Activated T-cell treated with anti-CD3 and anti-CD28 coated beads, Interleukin-2, amount 50 U/mL, for 72 hours (primary cell): ENCODE measurements around the gene RCOR3. TPM values are rescaled to one million over a fixed set of nuclear protein-coding genes. Genes with fewer than 3 reads are reported as not detected.
"Not testable (repeated sequence)": the region's sequence is repeated elsewhere in the genome, so short reads cannot be mapped to it uniquely, and the experiment has no call there.

Experiments used
- ATAC-seq, 2 donors: fragments of 150-1000 bp; cut with Tn5 transposase; replicated peaks in 1 of 2; 2 replicates each; pipeline ENCODE4 v1.10.0; 2021; ENCODE audit warnings: moderate library complexity in 2 of 2, mild to moderate bottlenecking in 1 of 2
- DNase-seq, 2 donors: peaks; one replicate each; pipeline ENCODE4 v3.0.0; 2021 to 2022; ENCODE audit warnings: mixed read lengths in 1 of 2
- H3K27ac Mint-ChIP-seq: one replicate; pipeline ENCODE4 v1.8.0; 2022; ENCODE audit warnings: mild to moderate bottlenecking, moderate library complexity, mixed read lengths
- H3K27me3 Mint-ChIP-seq: one replicate; pipeline ENCODE4 v1.8.0; 2022; ENCODE audit warnings: low read depth, mixed read lengths
- H3K36me3 Mint-ChIP-seq, 2 donors: one replicate each; pipeline ENCODE4 v1.8.0; 2022; ENCODE audit warnings: mixed read lengths in 2 of 2, mild to moderate bottlenecking in 1 of 2; ENCODE audit not compliant: insufficient read depth in 2 of 2
- H3K4me1 Mint-ChIP-seq: one replicate; pipeline ENCODE4 v1.8.0; 2022; ENCODE audit warnings: low read depth, mixed read lengths
- H3K4me3 Mint-ChIP-seq, 2 donors: one replicate each; pipeline ENCODE4 v1.8.0; 2022; ENCODE audit warnings: mild to moderate bottlenecking in 2 of 2, mixed read lengths in 2 of 2, moderate library complexity in 2 of 2
- H3K9me3 Mint-ChIP-seq, 2 donors: one replicate each; pipeline ENCODE4 v1.8.0; 2022; ENCODE audit warnings: mixed read lengths in 2 of 2
- total RNA-seq, 2 donors: library from RNA; stranded (reverse); gene quantifications; one replicate each; pipeline ENCODE4 v1.2.3, GENCODE V29; 2022

Gene RCOR3
- total RNA-seq, 2 donors from 2014 or later = 50.2 to 61.0 TPM

- ATAC-seq (no peak), DNase-seq (no peak)
- Mint-ChIP-seq H3K4me3 (no peak overlapping the region), H3K27ac (no peak overlapping the region), H3K36me3 (peaks cover 0 to 2% of the 10 kb centered on the region in 2 donors), H3K4me1 (peaks cover 67% of the 10 kb centered on the region), H3K27me3 (no peaks in the 10 kb centered on the region), H3K9me3 (no peaks in the 10 kb centered on the region)
Observed at GRCh38 chr1:211341999-211342398, 82.8 kb downstream of the RCOR3 start.

- peaks cover 63% of the 10 kb centered on the region for H3K4me1 Mint-ChIP-seq
Observed at GRCh38 chr1:211343607-211344006, 84.4 kb downstream of the RCOR3 start.

GRCh38 chr1:211344152-211344618 lies 85.0 kb downstream of the RCOR3 start:
- Mint-ChIP-seq H3K27ac (peak overlapping the region; percentile 16), H3K36me3 (peaks cover 0 to 2% of the 10 kb centered on the region in 2 donors), H3K9me3 (no peaks in the 10 kb centered on the region), H3K27me3 (no peaks in the 10 kb centered on the region), H3K4me1 (peaks cover 58% of the 10 kb centered on the region), H3K4me3 (peak overlapping the region in 1 of 2 donors; percentile 40)
- DNase-seq = no peak
- peak; percentile 45 to 54 for ATAC-seq

More at GRCh38 chr1:211343607-211344006, 84.4 kb downstream of the RCOR3 start:
- DNase-seq = no peak
- ATAC-seq = peak in 1 of 2 donors; percentile 36
- H3K9me3 Mint-ChIP-seq = no peaks in the 10 kb centered on the region
- H3K36me3 Mint-ChIP-seq = peaks cover 0 to 2% of the 10 kb centered on the region in 2 donors
- peak overlapping the region in 1 of 2 donors; percentile 40 for H3K4me3 Mint-ChIP-seq
- no peaks in the 10 kb centered on the region for H3K27me3 Mint-ChIP-seq
- peak overlapping the region; percentile 16 for H3K27ac Mint-ChIP-seq

- Mint-ChIP-seq H3K36me3 (peaks cover 2 to 7% of the 10 kb centered on the region in 2 donors), H3K9me3 (no peaks in the 10 kb centered on the region), H3K4me3 (no peak overlapping the region), H3K27me3 (no peaks in the 10 kb centered on the region), H3K27ac (no peak overlapping the region), H3K4me1 (peaks cover 60% of the 10 kb centered on the region)
- ATAC-seq = no peak
- DNase-seq = no peak
Observed at GRCh38 chr1:211345719-211346118, 86.6 kb downstream of the RCOR3 start.

- DNase-seq (no peak), ATAC-seq (no peak)
- Mint-ChIP-seq H3K27ac (no peak overlapping the region), H3K4me1 (peaks cover 60% of the 10 kb centered on the region), H3K4me3 (no peak overlapping the region), H3K36me3 (peaks cover 12 to 18% of the 10 kb centered on the region in 2 donors), H3K9me3 (peaks cover 6 to 7% of the 10 kb centered on the region in 2 donors), H3K27me3 (no peaks in the 10 kb centered on the region)
Observed at GRCh38 chr1:211347077-211347844, 88.1 kb downstream of the RCOR3 start.

DNA sequence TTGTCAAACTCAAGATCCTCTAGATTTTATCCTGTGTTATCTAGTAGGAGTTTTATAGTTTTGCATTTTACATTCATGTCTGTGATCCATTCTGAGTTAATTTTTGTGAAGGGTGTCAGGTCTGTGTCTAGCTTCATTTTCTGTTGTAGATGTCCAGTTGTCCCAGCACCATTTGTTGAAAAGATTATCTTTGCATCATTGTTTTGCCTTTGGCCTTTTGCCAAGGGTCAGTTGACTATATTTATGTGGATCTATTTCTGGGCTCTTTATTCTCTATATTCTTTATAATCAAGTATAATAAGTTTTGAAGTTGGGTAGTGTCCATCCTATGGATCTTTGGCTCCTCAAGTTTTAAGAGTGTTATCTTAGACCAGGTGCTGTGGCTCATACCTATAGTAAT lies 89.4 kb downstream of the RCOR3 start:
- Mint-ChIP-seq H3K27ac (peak overlapping the region; percentile 65), H3K4me3 (no peak overlapping the region), H3K27me3 (no peaks in the 10 kb centered on the region), H3K36me3 (peaks cover 15 to 17% of the 10 kb centered on the region in 2 donors), H3K4me1 (peaks cover 62% of the 10 kb centered on the region), H3K9me3 (peaks cover 6 to 7% of the 10 kb centered on the region in 2 donors)
- DNase-seq = no peak
- ATAC-seq = no peak

GRCh38 chr1:211349741-211350140 lies 90.6 kb downstream of the RCOR3 start:
- no peaks in the 10 kb centered on the region for H3K27me3 Mint-ChIP-seq
- H3K4me3 Mint-ChIP-seq = no peak overlapping the region
- peaks cover 65% of the 10 kb centered on the region for H3K4me1 Mint-ChIP-seq
- ATAC-seq = no peak
- peaks cover 6 to 7% of the 10 kb centered on the region in 2 donors for H3K9me3 Mint-ChIP-seq
- no peak for DNase-seq
- peaks cover 15 to 17% of the 10 kb centered on the region in 2 donors for H3K36me3 Mint-ChIP-seq
- no peak overlapping the region for H3K27ac Mint-ChIP-seq

GRCh38 chr1:211352055-211352454 lies 92.9 kb downstream of the RCOR3 start:
- H3K4me3 Mint-ChIP-seq = peak overlapping the region; percentile 25 to 66
- peaks cover 21% of the 10 kb centered on the region in 2 donors for H3K36me3 Mint-ChIP-seq
- peaks cover 73% of the 10 kb centered on the region for H3K4me1 Mint-ChIP-seq
- not testable (repeated sequence) for H3K27me3 Mint-ChIP-seq, H3K9me3 Mint-ChIP-seq, ATAC-seq, DNase-seq
- peak overlapping the region; percentile 89 for H3K27ac Mint-ChIP-seq

DNA sequence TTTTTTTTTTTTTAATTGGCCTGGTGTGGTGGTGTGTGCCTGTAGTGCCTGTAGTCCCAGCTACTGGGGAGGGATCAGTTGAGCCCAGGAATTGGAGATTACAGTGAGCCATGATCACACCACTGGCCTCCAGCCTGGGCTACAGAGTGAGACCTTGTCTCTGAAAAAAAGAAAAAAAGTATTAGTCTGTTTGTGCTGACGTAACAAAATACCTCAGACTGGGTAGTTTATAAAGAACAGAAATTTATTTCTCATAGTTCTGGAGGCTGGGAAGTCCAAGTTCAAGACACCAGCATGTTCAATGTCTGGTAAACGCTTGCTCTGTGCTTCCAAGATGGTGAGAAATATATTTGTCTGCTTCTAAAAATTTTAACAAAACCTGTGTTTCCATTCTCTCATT lies 93.3 kb downstream of the RCOR3 start:
- Mint-ChIP-seq H3K4me1 (peaks cover 69% of the 10 kb centered on the region), H3K4me3 (peak overlapping the region in 1 of 2 donors; percentile 75), H3K27me3 (no peaks in the 10 kb centered on the region), H3K9me3 (peaks cover 6 to 7% of the 10 kb centered on the region in 2 donors), H3K36me3 (peaks cover 21% of the 10 kb centered on the region in 2 donors), H3K27ac (peak overlapping the region; percentile 67)
- DNase-seq (no peak), ATAC-seq (no peak)

GRCh38 chr1:211352985-211353515 lies 93.9 kb downstream of the RCOR3 start:
- Mint-ChIP-seq H3K27me3 (no peaks in the 10 kb centered on the region), H3K4me3 (peak overlapping the region; percentile 74 to 75), H3K36me3 (peaks cover 21% of the 10 kb centered on the region in 2 donors), H3K4me1 (peaks cover 66% of the 10 kb centered on the region), H3K27ac (peak overlapping the region; percentile 67), H3K9me3 (peaks cover 6 to 7% of the 10 kb centered on the region in 2 donors)
- ATAC-seq = peak; percentile 79 to 88
- DNase-seq = peak; percentile 51 to 62

GRCh38 chr1:211353562-211354212 lies 94.5 kb downstream of the RCOR3 start:
- peaks cover 66% of the 10 kb centered on the region for H3K4me1 Mint-ChIP-seq
- H3K9me3 Mint-ChIP-seq = peaks cover 6 to 7% of the 10 kb centered on the region in 2 donors
- peak overlapping the region; percentile 67 for H3K27ac Mint-ChIP-seq
- peak overlapping the region; percentile 74 to 75 for H3K4me3 Mint-ChIP-seq
- no peaks in the 10 kb centered on the region for H3K27me3 Mint-ChIP-seq
- peaks cover 21% of the 10 kb centered on the region in 2 donors for H3K36me3 Mint-ChIP-seq
- ATAC-seq (peak; percentile 10 to 26), DNase-seq (no peak)

DNA sequence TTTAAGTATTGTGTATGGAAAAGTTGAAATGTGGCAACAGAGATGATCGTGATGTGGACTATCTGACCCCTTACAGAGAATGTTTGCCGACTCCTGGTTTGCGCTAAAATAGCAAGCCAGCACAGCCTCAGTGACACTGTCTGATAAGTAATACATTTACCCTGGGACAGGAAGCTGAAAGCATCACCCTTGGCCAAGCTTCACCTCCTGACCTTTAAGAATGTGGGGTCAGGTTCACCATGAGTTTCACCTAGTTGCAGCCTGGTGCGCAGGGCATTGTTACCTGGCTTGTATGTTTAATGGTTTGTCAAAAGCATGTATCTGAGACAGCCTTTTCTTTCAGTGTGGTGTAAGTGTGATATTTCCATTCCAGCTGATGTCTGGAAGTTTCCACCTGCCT lies 96.7 kb downstream of the RCOR3 start:
- Mint-ChIP-seq H3K9me3 (peaks cover 6 to 7% of the 10 kb centered on the region in 2 donors), H3K27me3 (no peaks in the 10 kb centered on the region), H3K4me1 (peaks cover 63% of the 10 kb centered on the region), H3K4me3 (no peak overlapping the region), H3K27ac (peak overlapping the region; percentile 12), H3K36me3 (peaks cover 18 to 19% of the 10 kb centered on the region in 2 donors)
- DNase-seq = no peak
- peak in 1 of 2 donors; percentile 25 for ATAC-seq
